Measurements from ENCODE around the gene PPP1R26. TPM values are rescaled to one million over a fixed set of nuclear protein-coding genes. Genes with fewer than 3 reads are reported as not detected.

Gene PPP1R26
- total RNA-seq, 1 donor from 2014 or later, result 6.7 TPM

DNA sequence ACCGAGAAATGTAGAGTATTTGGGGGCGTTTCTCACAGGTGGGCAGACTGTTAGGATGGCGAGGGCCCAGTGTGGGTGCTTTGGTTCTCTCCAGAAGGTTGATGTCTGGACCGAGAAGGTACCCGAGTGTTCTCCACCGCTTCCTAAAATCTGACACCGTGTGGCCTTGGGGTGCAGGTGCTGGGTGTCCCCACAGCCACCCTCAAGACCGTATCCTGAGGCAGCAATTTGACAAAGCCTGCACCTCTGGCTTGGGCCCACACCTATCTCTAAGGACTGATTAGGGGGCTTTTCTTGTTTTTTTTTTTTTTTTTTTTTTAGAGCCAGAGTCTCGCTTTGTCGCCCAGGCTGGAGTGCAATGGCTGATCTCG is 1.3 kb downstream of the PPP1R26 start:
- TF ChIP-seq, protein P1, sequence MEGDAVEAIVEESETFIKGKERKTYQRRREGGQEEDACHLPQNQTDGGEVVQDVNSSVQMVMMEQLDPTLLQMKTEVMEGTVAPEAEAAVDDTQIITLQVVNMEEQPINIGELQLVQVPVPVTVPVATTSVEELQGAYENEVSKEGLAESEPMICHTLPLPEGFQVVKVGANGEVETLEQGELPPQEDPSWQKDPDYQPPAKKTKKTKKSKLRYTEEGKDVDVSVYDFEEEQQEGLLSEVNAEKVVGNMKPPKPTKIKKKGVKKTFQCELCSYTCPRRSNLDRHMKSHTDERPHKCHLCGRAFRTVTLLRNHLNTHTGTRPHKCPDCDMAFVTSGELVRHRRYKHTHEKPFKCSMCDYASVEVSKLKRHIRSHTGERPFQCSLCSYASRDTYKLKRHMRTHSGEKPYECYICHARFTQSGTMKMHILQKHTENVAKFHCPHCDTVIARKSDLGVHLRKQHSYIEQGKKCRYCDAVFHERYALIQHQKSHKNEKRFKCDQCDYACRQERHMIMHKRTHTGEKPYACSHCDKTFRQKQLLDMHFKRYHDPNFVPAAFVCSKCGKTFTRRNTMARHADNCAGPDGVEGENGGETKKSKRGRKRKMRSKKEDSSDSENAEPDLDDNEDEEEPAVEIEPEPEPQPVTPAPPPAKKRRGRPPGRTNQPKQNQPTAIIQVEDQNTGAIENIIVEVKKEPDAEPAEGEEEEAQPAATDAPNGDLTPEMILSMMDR (IDR thresholded peaks at IDR 0.05), result no peak
- no peak for ATAC-seq (ENCODE audit: low read depth)
- DNase-seq, result no peak
- intact Hi-C loops (cut with micrococcal nuclease), result loop anchor here (1.0 kb wide), 1 partner anchor 19 kb away; the partner anchor contains the start of gene MRPS2
- Mint-ChIP-seq H3K9me3 (no peaks in the 10 kb centered on the region), H3K4me3 (peak overlapping the region; percentile 61), H3K27ac (no peak overlapping the region), H3K4me1 (peaks cover 10% of the 10 kb centered on the region), H3K27me3 (peaks cover 2% of the 10 kb centered on the region), H3K36me3 (ENCODE audit: low read depth) (peaks cover 7% of the 10 kb centered on the region)
- ChIA-PET CTCF (interaction anchor here (1.0 kb wide), 1 partner anchor 19 kb away, joined by 7 read pairs; the partner anchor contains the start of gene MRPS2), POLR2A (interaction anchor here (0.7 kb wide), 2 partner anchors 11 to 918 kb away, joined by 4 to 6 read pairs; no protein-coding TSS in a partner anchor)

DNA sequence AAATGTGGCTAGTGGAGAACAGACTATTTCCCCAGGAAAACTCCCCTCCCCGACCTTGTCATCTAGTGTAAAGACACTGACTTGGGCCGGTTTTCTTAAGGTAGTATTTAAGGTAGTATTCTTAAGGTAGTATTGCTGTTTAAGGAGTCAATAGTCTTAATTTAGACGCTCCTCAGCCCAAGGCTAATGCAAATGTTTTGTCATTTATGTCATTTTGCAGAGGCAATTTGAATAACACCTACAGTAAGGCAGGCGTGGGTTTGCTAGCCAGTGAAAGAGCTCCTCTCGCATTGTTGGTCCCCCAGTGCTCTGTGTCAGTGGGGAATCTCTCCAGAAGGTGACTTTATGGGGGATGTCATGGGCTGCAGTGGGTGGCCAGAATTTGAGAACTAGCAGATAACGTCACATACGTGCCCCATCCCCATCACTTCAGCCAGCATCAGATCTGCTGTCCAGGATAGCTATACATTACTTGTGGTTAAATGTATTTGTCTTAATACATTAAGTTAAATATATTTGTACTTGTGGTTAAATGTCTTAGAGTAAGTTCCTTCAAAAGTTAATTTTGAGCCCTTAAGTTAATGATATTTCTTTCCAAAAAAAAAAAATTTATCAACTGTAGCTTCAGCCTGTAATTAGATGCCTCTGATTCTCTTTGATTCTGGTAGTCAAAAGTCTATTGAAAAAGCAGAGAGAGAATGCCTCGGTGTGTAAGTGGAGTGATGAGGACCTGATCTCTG is 2.6 kb downstream of the PPP1R26 start:
- intact Hi-C loops (cut with micrococcal nuclease), result no loop called here
- H3K4me3 Mint-ChIP-seq, result no peak overlapping the region
- ChIA-PET CTCF (no interaction called here), POLR2A (interaction anchor here (0.6 kb wide), 1 partner anchor 1458 kb away, joined by 5 read pairs; no protein-coding TSS in a partner anchor)
- no peak overlapping the region for H3K27ac Mint-ChIP-seq
- no peaks in the 10 kb centered on the region for H3K9me3 Mint-ChIP-seq
- peaks cover 2% of the 10 kb centered on the region for H3K27me3 Mint-ChIP-seq
- peaks cover 7% of the 10 kb centered on the region for H3K36me3 Mint-ChIP-seq (ENCODE audit: low read depth)
- TF ChIP-seq, protein P1 (IDR thresholded peaks at IDR 0.05), result no peak
- DNase-seq (no peak), ATAC-seq (ENCODE audit: low read depth) (no peak)
- peaks cover 10% of the 10 kb centered on the region for H3K4me1 Mint-ChIP-seq

DNA sequence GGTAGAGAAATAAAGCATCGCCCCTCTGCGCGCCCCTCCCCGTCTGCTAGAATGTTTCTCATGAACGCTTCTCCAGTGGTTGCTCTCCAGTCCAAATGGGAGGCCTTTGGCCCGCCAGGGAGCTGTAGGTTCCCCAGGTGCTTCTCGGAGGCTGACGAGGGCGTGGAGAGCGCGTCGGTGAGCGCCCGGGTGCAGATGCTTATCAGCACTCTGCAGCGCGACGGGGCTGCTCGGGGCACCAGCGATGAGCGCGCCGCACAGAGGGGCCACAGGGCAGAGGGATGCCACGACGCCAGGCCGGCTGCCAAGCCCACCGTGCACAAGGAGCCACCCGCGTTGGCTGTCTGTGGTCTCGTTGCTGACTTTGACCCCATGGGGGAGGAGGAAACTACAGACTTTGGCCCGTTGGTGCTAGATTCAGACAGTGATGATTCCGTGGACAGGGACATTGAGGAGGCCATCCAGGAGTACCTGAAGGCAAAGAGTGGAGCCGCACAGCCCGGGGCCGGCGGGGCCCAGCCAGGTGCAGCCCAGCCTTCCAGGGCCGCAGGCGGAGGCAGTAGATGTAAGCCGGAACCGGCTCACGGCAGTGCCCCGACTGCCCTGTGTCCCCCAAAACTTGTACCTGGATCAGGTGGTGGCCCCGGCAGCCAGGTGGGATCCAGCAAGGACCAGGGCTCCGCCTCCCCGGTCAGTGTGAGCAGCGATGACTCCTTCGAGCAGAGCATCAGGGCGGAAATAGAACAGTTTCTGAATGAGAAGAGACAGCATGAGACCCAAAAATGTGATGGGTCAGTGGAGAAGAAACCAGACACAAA is 5.1 kb downstream of the PPP1R26 start:
- ChIA-PET CTCF (no interaction called here), POLR2A (no interaction called here)
- H3K27ac Mint-ChIP-seq, result no peak overlapping the region
- H3K4me3 Mint-ChIP-seq, result no peak overlapping the region
- ATAC-seq (ENCODE audit: low read depth), result no peak
- TF ChIP-seq, protein P1 (IDR thresholded peaks at IDR 0.05), result no peak
- H3K27me3 Mint-ChIP-seq, result peaks cover 2% of the 10 kb centered on the region
- H3K36me3 Mint-ChIP-seq (ENCODE audit: low read depth), result peaks cover 6% of the 10 kb centered on the region
- no peak for DNase-seq
- peaks cover 6% of the 10 kb centered on the region for H3K4me1 Mint-ChIP-seq
- intact Hi-C loops (cut with micrococcal nuclease), result no loop called here
- no peaks in the 10 kb centered on the region for H3K9me3 Mint-ChIP-seq

DNA sequence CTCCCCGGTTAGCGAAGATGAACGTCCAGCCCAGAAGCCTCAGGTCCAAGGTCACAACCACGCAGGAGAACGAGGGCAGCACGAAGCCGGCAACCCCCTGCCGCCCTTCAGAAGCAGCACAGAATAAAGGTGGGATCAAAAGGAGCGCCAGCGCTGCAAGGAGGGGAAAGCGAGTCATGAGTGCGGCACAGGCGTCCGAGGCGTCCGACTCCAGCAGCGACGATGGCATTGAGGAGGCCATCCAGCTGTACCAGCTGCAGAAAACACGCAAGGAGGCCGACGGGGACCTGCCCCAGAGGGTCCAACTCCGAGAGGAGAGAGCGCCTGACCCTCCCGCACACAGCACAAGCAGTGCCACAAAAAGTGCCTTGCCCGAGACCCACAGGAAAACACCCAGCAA is 5.8 kb downstream of the PPP1R26 start:
- ChIA-PET POLR2A (no interaction called here), CTCF (interaction anchor here (1.2 kb wide), 1 partner anchor 19 kb away, joined by 6 read pairs; no protein-coding TSS in a partner anchor)
- intact Hi-C loops (cut with micrococcal nuclease), result no loop called here
- Mint-ChIP-seq H3K9me3 (no peaks in the 10 kb centered on the region), H3K36me3 (ENCODE audit: low read depth) (peaks cover 6% of the 10 kb centered on the region), H3K4me1 (peaks cover 6% of the 10 kb centered on the region), H3K27ac (no peak overlapping the region), H3K4me3 (no peak overlapping the region), H3K27me3 (peaks cover 2% of the 10 kb centered on the region)
- DNase-seq (no peak), ATAC-seq (ENCODE audit: low read depth) (no peak)
- TF ChIP-seq, protein P1 (IDR thresholded peaks at IDR 0.05), result no peak

DNA sequence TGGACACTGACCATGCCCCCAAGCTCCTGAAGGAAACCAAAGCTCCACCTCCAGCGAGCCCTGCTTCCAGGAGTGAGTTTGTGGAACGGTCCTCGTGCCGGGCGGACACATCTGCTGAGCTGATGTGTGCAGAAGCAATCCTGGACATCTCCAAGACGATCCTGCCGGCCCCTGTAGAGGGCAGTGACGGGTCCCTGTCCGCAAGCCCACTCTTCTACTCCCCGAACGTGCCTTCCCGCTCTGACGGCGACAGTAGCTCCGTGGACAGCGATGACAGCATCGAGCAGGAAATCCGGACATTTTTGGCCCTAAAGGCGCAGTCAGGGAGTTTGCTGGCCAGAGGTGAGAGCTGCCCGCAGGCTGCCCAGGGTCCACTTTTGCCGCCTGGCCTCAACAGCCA is 6.2 kb downstream of the PPP1R26 start:
- Mint-ChIP-seq H3K27ac (no peak overlapping the region), H3K4me3 (no peak overlapping the region), H3K4me1 (peaks cover 4% of the 10 kb centered on the region), H3K27me3 (peaks cover 2% of the 10 kb centered on the region), H3K36me3 (ENCODE audit: low read depth) (peaks cover 6% of the 10 kb centered on the region), H3K9me3 (no peaks in the 10 kb centered on the region)
- DNase-seq, result no peak
- TF ChIP-seq, protein P1 (IDR thresholded peaks at IDR 0.05), result no peak
- ATAC-seq (ENCODE audit: low read depth), result no peak
- CTCF ChIA-PET, result interaction anchor here (1.2 kb wide), 1 partner anchor 19 kb away, joined by 6 read pairs; no protein-coding TSS in a partner anchor
- intact Hi-C loops (cut with micrococcal nuclease), result no loop called here
- POLR2A ChIA-PET, result no interaction called here
